Sigmoid colon (tissue), 7 donors: ENCODE results near the gene RYK. TPM values are rescaled to one million over a fixed set of nuclear protein-coding genes. Genes with fewer than 3 reads are reported as not detected.

Source experiments
- DNase-seq: peaks from one replicate; pipeline ENCODE4 v3.0.0-alpha.2; 2019
- H3K27ac ChIP-seq, 4 donors: fragments of 200-600 bp; sonication (generic); one replicate each; pipeline ENCODE4 v1.5.1; 2016 to 2019; ENCODE audit warnings: mild to moderate bottlenecking in 1 of 4
- H3K27me3 ChIP-seq, 3 donors: fragments of 200-600 bp; sonication (generic); one replicate each; pipeline ENCODE4 v1.5.1; 2019; ENCODE audit warnings: mild to moderate bottlenecking in 1 of 3
- H3K36me3 ChIP-seq, 4 donors: fragments of 200-600 bp; sonication (generic); one replicate each; pipeline ENCODE4 v1.5.1; 2016 to 2019
- H3K4me1 ChIP-seq, 4 donors: fragments of 200-600 bp; sonication (generic); one replicate each; pipeline ENCODE4 v1.5.1; 2017 to 2019
- H3K4me3 ChIP-seq, 4 donors: fragments of 200-600 bp; sonication (generic); one replicate each; pipeline ENCODE4 v1.5.1; 2017 to 2019; ENCODE audit warnings: mild to moderate bottlenecking in 2 of 4, moderate library complexity in 1 of 4
- H3K9me3 ChIP-seq, 4 donors: fragments of 200-600 bp in 3 of 4; sonication (generic) in 3 of 4; one replicate each; pipeline versions ENCODE4 v1.5.1 to v1.6.1; 2013 to 2019
- CTCF ChIP-seq, 4 experiments: fragments of 450-650 bp in 3 of 4; fragments of 200-600 bp in 1 of 4; IDR thresholded peaks; one replicate each; pipeline ENCODE4 v1.5.1; 2016 to 2019; ENCODE audit warnings: antibody characterized with exemption in 4 of 4, mild to moderate bottlenecking in 3 of 4, moderate library complexity in 2 of 4
- EP300 ChIP-seq, 4 donors: sonication (generic); formaldehyde crosslinking; IDR thresholded peaks; one replicate each; pipeline ENCODE4 v1.6.1; 2017; ENCODE audit warnings: antibody characterized with exemption in 4 of 4
- POLR2A ChIP-seq, 2 donors: fragments of 450-650 bp; IDR thresholded peaks; one replicate each; pipeline ENCODE4 v1.6.1; 2016; ENCODE audit warnings: antibody characterized with exemption in 2 of 2, mild to moderate bottlenecking in 2 of 2, moderate library complexity in 2 of 2
- POLR2AphosphoS5 ChIP-seq, 4 donors: sonication (generic); formaldehyde crosslinking; IDR thresholded peaks; one replicate each; pipeline ENCODE4 v1.6.1; 2017; ENCODE audit warnings: antibody characterized with exemption in 4 of 4
- WGBS, 2 donors: extraction: QIAGEN DNeasy Blood & Tissue Kit; methylation state at CpG; one replicate each; pipeline ENCODE4 v1.1.7; 2013; 5-methylcytosine and 5-hydroxymethylcytosine counted together
- intact Hi-C: fragments of 100-400 bp; cut with DNase I; formaldehyde crosslinking; loops from one replicate; pipeline ENCODE4 v1.15.1; 2023
- polyA plus RNA-seq, 3 donors: library from polyadenylated mRNA; stranded (reverse); fragments of 200-250 nt; gene quantifications; one replicate each; pipeline ENCODE4 v1.2.3, GENCODE V29; 2013
- total RNA-seq, 4 donors: library from RNA; depleted of rRNA; stranded (reverse); fragments of >200 nt; gene quantifications; one replicate each; pipeline ENCODE4 v1.1.0, GENCODE V29; 2016
- donor health status: healthy with polysubstance abuse.
- donor health status: Bipolar disorder and iron deficiency.
- donor health status: healthy.

Gene RYK
- total and polyA plus RNA-seq, 7 donors, result 12.7 to 148 (median 92.2) TPM

- TF ChIP-seq EP300 (IDR thresholded peaks at IDR 0.05) (no peak), POLR2A (IDR thresholded peaks at IDR 0.05) (no peak), POLR2AphosphoS5 (IDR thresholded peaks at IDR 0.05) (no peak), CTCF (IDR thresholded peaks at IDR 0.05) (no peak)
- no peaks in the 10 kb centered on the region for H3K9me3 ChIP-seq
- 82 to 92% methylated on average over 1 of the region's 1 CpG for WGBS, 2 donors
- no peaks in the 10 kb centered on the region for H3K4me1 ChIP-seq
- H3K36me3 ChIP-seq, result peaks cover 0 to 1% (median 0%) of the 10 kb centered on the region in 4 donors
- H3K27ac ChIP-seq, result no peak overlapping the region
- no peaks in the 10 kb centered on the region for H3K27me3 ChIP-seq
- intact Hi-C loops, result no loop called here
- H3K4me3 ChIP-seq, result no peak overlapping the region
- DNase-seq, result no peak
These were observed 116.4 kb downstream of the RYK start for GRCh38 chr3:134134240-134134639.

GRCh38 chr3:134132961-134133360, 117.7 kb downstream of the RYK start:
- WGBS, 2 donors, result 40 to 47% methylated on average over 3 of the region's 3 CpGs
- Histone ChIP-seq H3K27ac (no peak overlapping the region), H3K4me3 (no peak overlapping the region), H3K9me3 (peaks cover 0 to 3% (median 0%) of the 10 kb centered on the region in 4 donors), H3K27me3 (no peaks in the 10 kb centered on the region), H3K4me1 (no peaks in the 10 kb centered on the region), H3K36me3 (peaks cover 0 to 8% (median 0%) of the 10 kb centered on the region in 4 donors)
- TF ChIP-seq POLR2A (IDR thresholded peaks at IDR 0.05) (no peak), EP300 (IDR thresholded peaks at IDR 0.05) (no peak), POLR2AphosphoS5 (IDR thresholded peaks at IDR 0.05) (no peak), CTCF (IDR thresholded peaks at IDR 0.05) (no peak)
- intact Hi-C loops, result no loop called here
- no peak for DNase-seq

DNA sequence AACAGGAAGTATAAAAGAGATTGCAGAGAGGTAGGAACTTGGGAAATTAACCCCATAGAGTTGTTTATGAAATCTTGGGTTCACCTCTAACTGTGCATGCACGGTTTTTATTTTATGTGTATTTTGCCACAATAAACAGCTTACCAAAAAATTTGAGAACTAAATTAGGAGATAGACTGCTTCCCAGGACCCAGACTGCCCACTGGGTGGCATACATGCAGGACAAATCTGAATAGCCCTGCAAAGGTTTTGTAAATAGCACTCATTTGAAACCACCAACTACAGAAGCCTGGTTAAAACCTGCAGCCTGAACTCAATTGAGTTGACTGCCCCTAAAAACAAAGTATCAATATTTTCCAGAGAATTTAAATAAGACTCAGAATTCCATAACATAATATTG, 124.5 kb downstream of the RYK start:
- Histone ChIP-seq H3K27me3 (no peaks in the 10 kb centered on the region), H3K4me1 (no peaks in the 10 kb centered on the region), H3K4me3 (no peak overlapping the region), H3K9me3 (peaks cover 0 to 3% (median 0%) of the 10 kb centered on the region in 4 donors), H3K27ac (no peak overlapping the region), H3K36me3 (peaks cover 0 to 8% (median 0%) of the 10 kb centered on the region in 4 donors)
- no peak for DNase-seq
- intact Hi-C loops, result no loop called here
- TF ChIP-seq POLR2AphosphoS5 (IDR thresholded peaks at IDR 0.05), result no peak
- TF ChIP-seq EP300 (IDR thresholded peaks at IDR 0.05), result no peak
- no peak for TF ChIP-seq CTCF (IDR thresholded peaks at IDR 0.05)
- no peak for TF ChIP-seq POLR2A (IDR thresholded peaks at IDR 0.05)
- WGBS, 2 donors, result 48 to 60% methylated on average over 1 of the region's 1 CpG

DNA sequence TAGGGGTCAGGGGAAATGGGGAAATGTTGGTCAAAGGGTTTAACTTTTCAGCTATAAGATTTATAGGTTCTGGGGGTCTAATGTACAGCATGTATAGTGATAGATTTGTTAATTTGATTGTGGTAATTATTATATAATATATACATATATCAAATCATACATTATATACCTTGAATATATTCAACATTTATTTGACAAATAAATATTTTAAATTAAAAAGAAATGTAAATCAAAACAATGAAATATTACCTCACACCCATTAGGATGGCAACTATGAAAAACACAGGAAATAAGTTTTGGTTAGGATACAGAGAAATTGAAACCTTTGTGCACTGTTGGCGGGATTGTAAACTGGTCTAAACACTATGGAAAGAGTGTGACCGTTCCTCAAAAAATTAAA, 135.9 kb downstream of the RYK start:
- Histone ChIP-seq H3K9me3 (no peaks in the 10 kb centered on the region), H3K27ac (no peak overlapping the region), H3K4me1 (no peaks in the 10 kb centered on the region), H3K36me3 (no peaks in the 10 kb centered on the region), H3K27me3 (no peaks in the 10 kb centered on the region), H3K4me3 (no peak overlapping the region)
- 96 to 97% methylated on average over 2 of the region's 2 CpGs for WGBS, 2 donors
- intact Hi-C loops, result no loop called here
- no peak for DNase-seq
- TF ChIP-seq POLR2A (IDR thresholded peaks at IDR 0.05), result no peak
- no peak for TF ChIP-seq POLR2AphosphoS5 (IDR thresholded peaks at IDR 0.05)
- no peak for TF ChIP-seq EP300 (IDR thresholded peaks at IDR 0.05)
- TF ChIP-seq CTCF (IDR thresholded peaks at IDR 0.05), result no peak

GRCh38 chr3:134111616-134112015, 139.0 kb downstream of the RYK start:
- no peak overlapping the region for H3K4me3 ChIP-seq
- DNase-seq, result no peak
- WGBS, 2 donors, result 67 to 85% methylated on average over 2 of the region's 2 CpGs
- no peaks in the 10 kb centered on the region for H3K9me3 ChIP-seq
- no peaks in the 10 kb centered on the region for H3K36me3 ChIP-seq
- no peaks in the 10 kb centered on the region for H3K27me3 ChIP-seq
- no peak overlapping the region for H3K27ac ChIP-seq
- intact Hi-C loops, result no loop called here
- TF ChIP-seq CTCF (IDR thresholded peaks at IDR 0.05), result no peak
- no peak for TF ChIP-seq EP300 (IDR thresholded peaks at IDR 0.05)
- no peak for TF ChIP-seq POLR2A (IDR thresholded peaks at IDR 0.05)
- TF ChIP-seq POLR2AphosphoS5 (IDR thresholded peaks at IDR 0.05), result no peak
- H3K4me1 ChIP-seq, result no peaks in the 10 kb centered on the region
